PFSK-1 (cell line): ENCODE results near the gene RGS6.

Experiments
- POLR2AphosphoS5 ChIP-seq: IDR thresholded peaks from 2 replicates; pipeline ENCODE4 v1.6.1; 2012; ENCODE audit warnings: low read depth, mild to moderate bottlenecking, control low read depth, low read length, moderate library complexity
- TAF1 ChIP-seq: IDR thresholded peaks from 2 replicates; pipeline ENCODE4 v1.6.1; 2012; ENCODE audit warnings: low read length, control low read depth, borderline replicate concordance; ENCODE audit not compliant: insufficient read depth

GRCh38 chr14:72292689-72293024, 360.4 kb downstream of the RGS6 start:
- TF ChIP-seq POLR2AphosphoS5: no peak
- no peak for TF ChIP-seq TAF1
